Measurements from ENCODE around the gene GRIFIN.
A peak's percentile ranks its signal among the peaks of the same experiment; 100 is the strongest.

GRIFIN gene

GRCh38 chr7:2474813-2475677 is 1.2 kb downstream of the GRIFIN start:
- no peaks in the 10 kb centered on the region for H3K4me1 ChIP-seq (ENCODE audit: control insufficient read depth, insufficient read depth, low read length)
- POLR2A ChIA-PET: no interaction called here

DNA sequence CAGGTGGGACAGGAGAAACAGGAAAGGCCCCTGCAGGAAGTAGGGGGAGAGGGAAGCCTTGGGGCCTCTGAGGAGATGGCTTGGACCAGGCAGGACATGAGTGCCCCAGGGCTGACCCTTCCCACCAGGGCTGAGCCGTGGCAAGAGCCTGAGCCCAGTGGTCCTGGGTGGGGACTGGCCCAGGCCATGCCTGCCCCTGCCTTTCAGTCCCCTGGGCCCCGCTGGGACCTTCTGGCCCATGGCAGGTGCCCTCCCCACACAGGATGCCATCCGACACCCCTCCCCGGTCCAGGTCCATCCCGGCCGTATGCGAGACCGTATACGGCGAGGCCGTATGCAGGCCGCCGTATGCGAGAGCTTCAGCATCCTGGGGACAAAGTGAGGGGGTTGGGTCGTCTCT is 2.0 kb downstream of the GRIFIN start:
- no peaks in the 10 kb centered on the region for H3K36me3 ChIP-seq (ENCODE audit: control insufficient read depth in 2 of 2, insufficient read depth in 1 of 2, low read length in 2 of 2)
- H3K27ac ChIP-seq (ENCODE audit: extremely low read depth, low read depth, low read length): no peak overlapping the region
- CTCF ChIA-PET: no interaction called here
- no peaks in the 10 kb centered on the region for H3K4me1 ChIP-seq (ENCODE audit: control insufficient read depth, insufficient read depth, low read length)
- no peak overlapping the region for H3K4me3 ChIP-seq (ENCODE audit: low read depth, low read length)
- no peak for TF ChIP-seq ZNF830 (tag by site-specific recombination; IDR thresholded peaks at IDR 0.05; ENCODE audit: low read depth)
- TF ChIP-seq SALL2 (tag by site-specific recombination; IDR thresholded peaks at IDR 0.05; ENCODE audit: borderline replicate concordance): no peak
- TF ChIP-seq KLF9 (tag by site-specific recombination; IDR thresholded peaks at IDR 0.05; ENCODE audit: low read depth): no peak
- TF ChIP-seq OVOL3 (tag by site-specific recombination; IDR thresholded peaks at IDR 0.05): no peak
- TF ChIP-seq REPIN1 (tag by site-specific recombination; IDR thresholded peaks at IDR 0.05; ENCODE audit: low read depth): no peak
- TF ChIP-seq HOXA7 (CRISPR knock-in tag; IDR thresholded peaks at IDR 0.05; ENCODE audit: borderline replicate concordance): no peak
- TF ChIP-seq TRIM28 (IDR thresholded peaks at IDR 0.05; ENCODE audit: borderline replicate concordance, low read length): no peak
- TF ChIP-seq ZNF184 (tag by site-specific recombination; IDR thresholded peaks at IDR 0.05): no peak
- TF ChIP-seq ZNF501 (tag by site-specific recombination; IDR thresholded peaks at IDR 0.05): no peak
- no peaks in the 10 kb centered on the region for H3K9me3 ChIP-seq (ENCODE audit: control insufficient read depth, insufficient read depth, low read depth, low read length)
- POLR2A ChIA-PET: no interaction called here

More at GRCh38 chr7:2474813-2475677, 1.2 kb downstream of the GRIFIN start:
- no peaks in the 10 kb centered on the region for H3K9me3 ChIP-seq (ENCODE audit: control insufficient read depth, insufficient read depth, low read depth, low read length)
- no peaks in the 10 kb centered on the region for H3K36me3 ChIP-seq (ENCODE audit: control insufficient read depth in 2 of 2, insufficient read depth in 1 of 2, low read length in 2 of 2)
- CTCF ChIA-PET: no interaction called here
- TF ChIP-seq ZNF664 (tag by site-specific recombination; IDR thresholded peaks at IDR 0.05) (no peak), ZNF830 (tag by site-specific recombination; IDR thresholded peaks at IDR 0.05; ENCODE audit: low read depth) (no peak), ZNF843 (tag by site-specific recombination; IDR thresholded peaks at IDR 0.05) (no peak), HOXC10 (CRISPR knock-in tag; IDR thresholded peaks at IDR 0.05) (no peak), ZXDB (tag by site-specific recombination; IDR thresholded peaks at IDR 0.05) (no peak), TRIM28 (IDR thresholded peaks at IDR 0.05; ENCODE audit: borderline replicate concordance, low read length) (no peak)
- no peak overlapping the region for H3K4me3 ChIP-seq (ENCODE audit: low read depth, low read length)
- H3K27ac ChIP-seq (ENCODE audit: extremely low read depth, low read depth, low read length): no peak overlapping the region

- H3K4me3 ChIP-seq (ENCODE audit: low read depth, low read length): no peak overlapping the region
- CTCF ChIA-PET: interaction anchor here (0.5 kb wide), 1 partner anchor 27 kb away, joined by 3 read pairs; no protein-coding TSS in a partner anchor
- POLR2A ChIA-PET: no interaction called here
- TF ChIP-seq ZNF132 (tag by site-specific recombination; IDR thresholded peaks at IDR 0.05; ENCODE audit: borderline replicate concordance) (no peak), ZNF174 (tag by site-specific recombination; IDR thresholded peaks at IDR 0.05) (no peak), SCRT2 (tag by site-specific recombination; IDR thresholded peaks at IDR 0.05) (peak; percentile 64), ZNF140 (tag by site-specific recombination; IDR thresholded peaks at IDR 0.05) (no peak)
- no peaks in the 10 kb centered on the region for H3K9me3 ChIP-seq (ENCODE audit: control insufficient read depth, insufficient read depth, low read depth, low read length)
- no peaks in the 10 kb centered on the region for H3K4me1 ChIP-seq (ENCODE audit: control insufficient read depth, insufficient read depth, low read length)
- no peaks in the 10 kb centered on the region for H3K36me3 ChIP-seq (ENCODE audit: control insufficient read depth in 2 of 2, insufficient read depth in 1 of 2, low read length in 2 of 2)
- H3K27ac ChIP-seq (ENCODE audit: extremely low read depth, low read depth, low read length): no peak overlapping the region
Measured at GRCh38 chr7:2473496-2474180, 2.6 kb downstream of the GRIFIN start.

DNA sequence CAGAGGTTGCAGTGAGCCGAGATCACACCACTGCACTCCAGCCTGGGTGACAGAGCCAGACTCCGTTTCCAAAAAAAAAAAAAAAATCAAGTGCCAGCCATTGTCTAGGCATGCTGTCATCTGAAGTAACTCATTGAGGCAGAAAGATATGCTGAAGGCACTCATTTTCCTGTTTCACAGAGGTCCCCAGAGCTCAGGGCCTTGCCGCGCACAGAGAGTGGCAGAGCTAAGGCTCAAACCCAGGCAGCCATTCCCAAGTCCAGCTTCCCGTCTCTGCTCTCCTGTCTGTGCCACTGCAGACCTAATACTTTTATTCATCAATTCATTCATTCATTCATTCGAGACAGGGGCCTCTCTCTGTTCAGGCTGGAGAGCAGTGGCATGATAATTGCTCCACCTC is 3.5 kb downstream of the GRIFIN start:
- Histone ChIP-seq H3K4me1 (ENCODE audit: control insufficient read depth, insufficient read depth, low read length) (no peaks in the 10 kb centered on the region), H3K36me3 (ENCODE audit: control insufficient read depth in 2 of 2, insufficient read depth in 1 of 2, low read length in 2 of 2) (no peaks in the 10 kb centered on the region), H3K27ac (ENCODE audit: extremely low read depth, low read depth, low read length) (no peak overlapping the region), H3K4me3 (ENCODE audit: low read depth, low read length) (no peak overlapping the region), H3K9me3 (ENCODE audit: control insufficient read depth, insufficient read depth, low read depth, low read length) (no peaks in the 10 kb centered on the region)
- ChIA-PET CTCF (interaction anchor here (0.7 to 0.9 kb wide), 4 partner anchors 8 to 1172 kb away, joined by 3 to 6 read pairs (median 4); no protein-coding TSS in a partner anchor), POLR2A (no interaction called here)
- TF ChIP-seq KLF10 (tag by site-specific recombination; IDR thresholded peaks at IDR 0.05) (no peak), ZNF692 (tag by site-specific recombination; IDR thresholded peaks at IDR 0.05) (no peak), ZNF548 (tag by site-specific recombination; IDR thresholded peaks at IDR 0.05) (no peak), ZNF280D (tag by site-specific recombination; IDR thresholded peaks at IDR 0.05) (no peak), ZNF266 (tag by site-specific recombination; IDR thresholded peaks at IDR 0.05; ENCODE audit: low read depth) (no peak), MZF1 (tag by site-specific recombination; IDR thresholded peaks at IDR 0.05; ENCODE audit: borderline replicate concordance) (no peak), ZIC2 (tag by site-specific recombination; IDR thresholded peaks at IDR 0.05) (no peak)

Measured in HEK293 (cell line).